Type B pancreatic cell (in vitro differentiated cells): ENCODE measurements around the gene HEATR5A. TPM values are rescaled to one million over a fixed set of nuclear protein-coding genes. Genes with fewer than 3 reads are reported as not detected.
"Not testable (repeated sequence)": the region's sequence is repeated elsewhere in the genome, so short reads cannot be mapped to it uniquely, and the experiment has no call there.

ENCODE experiments used
- DNase-seq: peaks from one replicate; pipeline ENCODE4 v3.0.0; 2021; ENCODE audit warnings: mixed read lengths; ENCODE audit not compliant: unreplicated experiment; ENCODE audit errors: extremely low spot score
- H3K27ac Mint-ChIP-seq: 2 replicates; pipeline ENCODE4 v1.8.0; 2021; ENCODE audit warnings: mild to moderate bottlenecking, mixed read lengths
- H3K27me3 Mint-ChIP-seq: 2 replicates; pipeline ENCODE4 v1.8.0; 2021; ENCODE audit warnings: mixed read lengths
- H3K36me3 Mint-ChIP-seq: 2 replicates; pipeline ENCODE4 v1.8.0; 2021; ENCODE audit warnings: mixed read lengths
- H3K4me1 Mint-ChIP-seq: one replicate; pipeline ENCODE4 v1.8.0; 2021; ENCODE audit warnings: mixed read lengths; ENCODE audit not compliant: unreplicated experiment
- H3K4me3 Mint-ChIP-seq: 2 replicates; pipeline ENCODE4 v1.8.0; 2021; ENCODE audit warnings: mild to moderate bottlenecking, mixed read lengths
- H3K9me3 Mint-ChIP-seq: 2 replicates; pipeline ENCODE4 v1.8.0; 2021; ENCODE audit warnings: mixed read lengths
- total RNA-seq: library from RNA; stranded (reverse); gene quantifications from 2 replicates; pipeline ENCODE4 v1.2.1, GENCODE V29; 2021; ENCODE audit warnings: low replicate concordance
- TF ChIP-seq, protein P1 (sequence below): fragments of 200-600 bp; sonication (generic); conservative IDR thresholded peaks from 2 replicates; pipeline ENCODE4 v1.5.0; 2021; ENCODE audit warnings: antibody characterized with exemption, mild to moderate bottlenecking

The HEATR5A gene
- total RNA-seq, 1 donor from 2014 or later, result 26.3 TPM

DNA sequence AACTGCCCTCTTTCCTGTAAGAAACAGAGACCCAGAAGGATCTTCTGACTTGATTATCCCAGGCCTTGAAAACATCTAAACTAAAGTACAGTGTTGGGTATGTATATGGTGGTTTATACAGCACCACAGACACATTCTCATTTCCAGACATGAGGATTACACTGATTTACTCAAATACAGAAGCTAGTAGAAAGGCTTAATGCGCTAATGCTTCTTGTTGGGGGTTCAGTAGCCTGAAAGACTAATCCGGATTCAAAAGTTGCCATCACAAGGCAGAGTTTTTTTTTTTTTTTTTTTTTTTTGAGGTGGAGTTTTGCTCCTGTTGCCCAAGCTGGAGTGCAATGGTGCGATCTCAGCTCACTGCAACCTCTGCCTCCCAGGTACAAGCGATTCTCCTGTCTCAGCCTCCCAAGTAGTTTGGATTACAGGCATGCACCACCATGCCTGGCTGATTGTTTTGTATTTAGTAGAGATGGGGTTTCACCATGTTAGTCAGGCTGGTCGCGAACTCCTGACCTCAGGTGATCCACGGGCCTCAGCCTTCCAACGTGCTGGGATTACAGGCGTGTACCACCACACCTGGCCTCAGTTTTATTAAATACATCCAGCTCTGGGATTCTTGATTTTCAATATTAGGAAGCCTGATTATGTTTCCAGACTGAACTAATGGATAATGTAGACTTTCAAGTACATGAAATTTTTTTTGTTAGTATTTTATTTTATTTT lies 166.4 kb downstream of the HEATR5A start:
- no peaks in the 10 kb centered on the region for H3K4me1 Mint-ChIP-seq
- no peaks in the 10 kb centered on the region for H3K36me3 Mint-ChIP-seq
- no peaks in the 10 kb centered on the region for H3K27me3 Mint-ChIP-seq
- no peak overlapping the region for H3K4me3 Mint-ChIP-seq
- TF ChIP-seq, protein P1, sequence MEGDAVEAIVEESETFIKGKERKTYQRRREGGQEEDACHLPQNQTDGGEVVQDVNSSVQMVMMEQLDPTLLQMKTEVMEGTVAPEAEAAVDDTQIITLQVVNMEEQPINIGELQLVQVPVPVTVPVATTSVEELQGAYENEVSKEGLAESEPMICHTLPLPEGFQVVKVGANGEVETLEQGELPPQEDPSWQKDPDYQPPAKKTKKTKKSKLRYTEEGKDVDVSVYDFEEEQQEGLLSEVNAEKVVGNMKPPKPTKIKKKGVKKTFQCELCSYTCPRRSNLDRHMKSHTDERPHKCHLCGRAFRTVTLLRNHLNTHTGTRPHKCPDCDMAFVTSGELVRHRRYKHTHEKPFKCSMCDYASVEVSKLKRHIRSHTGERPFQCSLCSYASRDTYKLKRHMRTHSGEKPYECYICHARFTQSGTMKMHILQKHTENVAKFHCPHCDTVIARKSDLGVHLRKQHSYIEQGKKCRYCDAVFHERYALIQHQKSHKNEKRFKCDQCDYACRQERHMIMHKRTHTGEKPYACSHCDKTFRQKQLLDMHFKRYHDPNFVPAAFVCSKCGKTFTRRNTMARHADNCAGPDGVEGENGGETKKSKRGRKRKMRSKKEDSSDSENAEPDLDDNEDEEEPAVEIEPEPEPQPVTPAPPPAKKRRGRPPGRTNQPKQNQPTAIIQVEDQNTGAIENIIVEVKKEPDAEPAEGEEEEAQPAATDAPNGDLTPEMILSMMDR, result no peak
- H3K9me3 Mint-ChIP-seq, result no peaks in the 10 kb centered on the region
- no peak overlapping the region for H3K27ac Mint-ChIP-seq
- no peak for DNase-seq

DNA sequence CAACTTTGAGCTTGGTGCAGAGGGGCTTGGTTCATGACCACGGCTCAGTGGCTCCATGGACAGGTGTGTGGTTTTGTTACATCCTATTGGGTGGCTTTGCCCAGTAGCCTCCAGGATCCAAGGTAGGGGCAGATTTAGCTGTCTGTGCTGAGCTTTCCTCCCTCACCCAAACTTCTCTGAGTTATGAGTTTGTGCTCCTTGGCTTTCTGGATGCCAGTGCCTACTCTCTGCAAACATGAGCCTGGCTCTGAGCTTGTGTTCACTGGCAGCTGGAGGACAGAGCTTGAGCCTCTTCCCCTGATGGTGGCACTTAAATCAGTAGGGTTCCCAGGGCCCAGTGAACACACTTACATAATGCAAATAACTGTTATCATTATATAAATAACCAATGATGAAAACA lies 167.5 kb downstream of the HEATR5A start:
- H3K4me3 Mint-ChIP-seq, result no peak overlapping the region
- H3K27ac Mint-ChIP-seq, result no peak overlapping the region
- no peaks in the 10 kb centered on the region for H3K36me3 Mint-ChIP-seq
- no peaks in the 10 kb centered on the region for H3K4me1 Mint-ChIP-seq
- H3K9me3 Mint-ChIP-seq, result no peaks in the 10 kb centered on the region
- TF ChIP-seq, protein P1, result no peak
- H3K27me3 Mint-ChIP-seq, result no peaks in the 10 kb centered on the region
- DNase-seq, result no peak

DNA sequence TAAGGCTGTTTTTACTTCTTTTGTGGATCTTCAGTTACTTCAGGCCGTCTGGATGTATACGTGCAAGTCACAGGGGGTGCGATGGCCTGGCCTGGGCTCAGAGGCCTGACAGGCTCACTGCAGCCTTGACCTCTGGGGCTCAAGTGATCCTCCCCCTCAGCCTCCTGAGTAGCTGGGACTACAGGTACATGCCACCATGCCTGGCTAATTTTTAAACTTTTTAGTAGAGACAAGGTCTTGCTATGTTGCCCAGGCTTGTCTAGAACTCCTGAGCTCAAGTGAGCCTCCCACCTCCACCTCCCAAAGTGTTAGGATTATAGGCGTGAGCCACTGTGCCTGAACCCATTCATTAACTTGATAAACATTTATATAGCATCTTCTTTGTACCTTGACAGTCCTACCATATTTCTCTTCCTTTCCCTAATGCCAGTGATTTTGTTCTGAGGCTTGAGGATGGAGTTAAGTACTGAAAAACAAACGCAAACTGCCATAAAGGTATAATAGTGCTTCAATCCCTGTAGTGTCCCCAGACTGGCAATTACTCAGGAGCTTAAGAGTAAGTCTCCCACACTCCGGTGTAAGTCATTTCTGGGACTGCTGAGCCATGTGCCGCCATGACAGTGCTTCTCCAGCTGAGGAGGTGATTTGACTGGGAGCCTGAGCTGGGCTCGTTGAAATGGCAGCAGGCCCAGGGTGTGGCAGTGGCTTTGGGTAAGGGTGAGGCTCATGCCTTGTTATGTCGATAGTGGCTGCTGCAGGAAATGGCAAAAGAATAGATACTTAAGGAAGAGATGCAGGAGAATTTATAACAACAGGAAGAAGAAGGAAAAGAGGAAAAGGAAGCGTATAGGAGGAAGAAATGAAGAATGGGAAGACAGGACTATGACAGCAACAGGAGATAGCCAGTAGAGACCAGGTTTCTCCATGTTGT lies 169.1 kb downstream of the HEATR5A start:
- Mint-ChIP-seq H3K36me3 (no peaks in the 10 kb centered on the region), H3K27ac (peak overlapping the region; percentile 35), H3K27me3 (no peaks in the 10 kb centered on the region), H3K4me1 (no peaks in the 10 kb centered on the region), H3K9me3 (no peaks in the 10 kb centered on the region), H3K4me3 (no peak overlapping the region)
- DNase-seq, result no peak
- TF ChIP-seq, protein P1, result no peak

DNA sequence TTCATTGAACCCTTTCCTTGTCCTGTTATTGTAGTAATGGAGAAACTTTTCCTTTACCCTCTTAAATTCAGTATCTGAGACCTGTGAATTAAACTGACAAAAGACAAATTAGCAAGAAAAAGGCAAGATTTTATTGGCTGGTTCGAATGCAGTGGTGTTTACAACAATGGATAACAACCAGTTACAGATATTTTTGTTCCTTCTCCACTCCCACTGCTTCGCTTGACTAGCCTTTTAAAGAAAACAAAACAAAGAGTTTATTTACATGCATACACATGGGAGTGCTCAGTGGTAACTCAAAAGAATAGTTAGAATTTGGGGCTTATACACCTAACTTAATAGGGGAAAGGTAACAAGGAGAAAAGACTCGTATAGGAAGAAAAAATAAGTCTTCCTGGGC lies 175.7 kb downstream of the HEATR5A start:
- TF ChIP-seq, protein P1, result no peak
- Mint-ChIP-seq H3K27ac (peak overlapping the region; percentile 83), H3K27me3 (no peaks in the 10 kb centered on the region), H3K9me3 (peaks cover 4% of the 10 kb centered on the region), H3K36me3 (no peaks in the 10 kb centered on the region), H3K4me3 (no peak overlapping the region), H3K4me1 (peaks cover 4% of the 10 kb centered on the region)
- DNase-seq, result no peak

DNA sequence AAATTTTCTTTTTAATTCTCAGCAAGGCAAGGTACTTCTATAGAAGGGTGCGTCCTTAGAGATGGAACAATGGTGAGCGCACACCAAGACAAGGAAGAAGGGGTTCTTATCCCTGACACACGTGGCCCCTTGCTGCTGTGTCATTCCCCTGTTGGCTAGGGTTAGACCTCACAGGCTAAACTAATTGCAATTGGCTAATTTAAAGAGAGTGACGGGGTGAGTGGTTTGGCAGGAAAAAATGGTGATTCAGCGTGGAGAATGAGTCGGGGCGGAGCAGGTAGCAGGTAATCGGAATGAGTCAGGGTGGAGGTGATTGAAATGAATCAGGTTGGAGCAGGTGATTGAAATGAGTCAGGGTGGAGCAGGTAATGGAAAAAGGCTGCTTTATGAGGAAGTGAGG lies 176.5 kb downstream of the HEATR5A start:
- H3K9me3 Mint-ChIP-seq, result peaks cover 4% of the 10 kb centered on the region
- H3K4me3 Mint-ChIP-seq, result peak overlapping the region; percentile 8
- peak overlapping the region; percentile 83 for H3K27ac Mint-ChIP-seq
- H3K27me3 Mint-ChIP-seq, result no peaks in the 10 kb centered on the region
- no peaks in the 10 kb centered on the region for H3K36me3 Mint-ChIP-seq
- DNase-seq, result no peak
- TF ChIP-seq, protein P1, result no peak
- H3K4me1 Mint-ChIP-seq, result peaks cover 4% of the 10 kb centered on the region

DNA sequence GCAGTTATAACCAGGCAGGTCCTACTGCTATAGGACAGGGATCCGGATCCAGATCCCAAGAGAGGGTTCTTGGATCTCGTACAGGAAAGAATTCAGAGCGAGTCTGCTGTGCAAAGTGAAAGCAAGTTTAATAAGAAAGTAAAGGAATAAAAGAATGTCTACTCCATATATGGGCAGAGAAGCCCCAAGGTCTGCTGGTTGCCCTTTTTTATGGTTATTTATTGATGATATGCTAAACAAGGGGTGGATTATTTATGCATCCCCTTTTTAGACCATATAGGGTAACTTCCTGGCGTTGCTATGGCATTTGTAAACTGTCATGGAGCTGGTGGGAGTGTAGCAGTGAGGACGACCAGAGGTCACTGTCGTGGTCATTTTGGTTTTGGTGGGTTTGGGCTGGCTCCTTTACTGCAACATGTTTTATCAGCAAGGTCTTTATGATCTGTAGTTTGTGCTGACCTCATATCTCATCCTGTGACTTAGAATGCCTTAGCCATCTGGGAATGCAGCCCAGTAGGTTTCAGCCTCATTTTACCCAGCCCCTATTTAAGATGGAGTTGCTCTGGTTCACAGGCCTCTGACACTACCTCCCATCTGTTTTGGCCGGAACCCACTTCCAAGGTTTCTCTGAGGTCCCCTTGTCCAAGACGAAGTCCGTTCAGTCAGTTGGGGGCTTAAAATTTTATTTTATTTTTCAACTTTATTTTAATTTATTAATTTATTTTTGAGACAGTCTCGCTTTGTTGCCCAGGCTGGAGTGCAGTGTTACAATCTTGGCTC lies 178.0 kb downstream of the HEATR5A start:
- H3K27me3 Mint-ChIP-seq, H3K36me3 Mint-ChIP-seq, DNase-seq, H3K4me1 Mint-ChIP-seq, H3K27ac Mint-ChIP-seq, H3K4me3 Mint-ChIP-seq, H3K9me3 Mint-ChIP-seq: not testable (repeated sequence)
